Loucy (cell line): ENCODE measurements around the gene FOXC2.

Experiments
- H2AFZ ChIP-seq: fragments of 200-600 bp; sonication (generic); 2 replicates; pipeline ENCODE4 v1.6.0; 2016; ENCODE audit warnings: antibody characterized with exemption, mild to moderate bottlenecking, low read length, moderate library complexity
- H3F3A ChIP-seq: fragments of 200-600 bp; 2 replicates; pipeline ENCODE4 v1.6.0; 2016; ENCODE audit warnings: antibody characterized with exemption, low read depth, mild to moderate bottlenecking
- H3K27me3 ChIP-seq: fragments of 200-600 bp; sonication (generic); 2 replicates; pipeline ENCODE4 v1.6.1; 2014; ENCODE audit warnings: low read length, mild to moderate bottlenecking; ENCODE audit not compliant: insufficient read depth, poor library complexity, severe bottlenecking
- H3K36me3 ChIP-seq: fragments of 200-600 bp; sonication (generic); 2 replicates; pipeline ENCODE4 v1.6.1; 2016; ENCODE audit warnings: low read length; ENCODE audit not compliant: insufficient read depth
- H3K4me1 ChIP-seq: fragments of 200-600 bp; sonication (generic); 2 replicates; pipeline ENCODE4 v1.5.1; 2014; ENCODE audit warnings: low read length, mild to moderate bottlenecking; ENCODE audit not compliant: insufficient read depth, poor library complexity, severe bottlenecking
- H3K4me2 ChIP-seq: fragments of 200-600 bp; sonication (generic); 2 replicates; pipeline ENCODE4 v1.6.0; 2014; ENCODE audit warnings: antibody characterized with exemption, low read length, low read depth, mild to moderate bottlenecking; ENCODE audit not compliant: poor library complexity, severe bottlenecking
- H3K4me3 ChIP-seq: fragments of 200-600 bp; sonication (generic); 2 replicates; pipeline ENCODE4 v1.5.1; 2014; ENCODE audit warnings: low read length, mild to moderate bottlenecking, mixed read lengths; ENCODE audit not compliant: poor library complexity, severe bottlenecking
- H3K79me2 ChIP-seq: fragments of 200-600 bp; sonication (generic); 2 replicates; pipeline ENCODE4 v1.6.1; 2014; ENCODE audit warnings: low read length; ENCODE audit not compliant: insufficient read depth
- H3K9ac ChIP-seq: fragments of 200-600 bp; sonication (generic); 2 replicates; pipeline ENCODE4 v1.6.0; 2014; ENCODE audit warnings: mild to moderate bottlenecking, low read depth, low read length, moderate library complexity; ENCODE audit not compliant: poor library complexity, severe bottlenecking
- H3K9me2 ChIP-seq: fragments of 200-600 bp; sonication (generic); replicated peaks from 2 replicates; pipeline ENCODE4 v1.6.1; 2016; ENCODE audit warnings: low read depth, low read length, mixed read lengths
- H3K9me3 ChIP-seq: fragments of 200-600 bp; sonication (generic); 2 replicates; pipeline ENCODE4 v1.6.1; 2014; ENCODE audit warnings: mild to moderate bottlenecking, antibody characterized with exemption, low read length, low read depth; ENCODE audit not compliant: insufficient read depth
- H4K20me1 ChIP-seq: fragments of 200-600 bp; sonication (generic); 2 replicates; pipeline ENCODE4 v1.6.0; 2014; ENCODE audit warnings: antibody characterized with exemption, low read length, mild to moderate bottlenecking; ENCODE audit not compliant: insufficient read depth, poor library complexity, severe bottlenecking
- CTCF ChIP-seq: fragments of 200-600 bp; sonication (generic); conservative IDR thresholded peaks from 2 replicates; pipeline ENCODE4 v1.5.1; 2014; ENCODE audit warnings: mild to moderate bottlenecking, antibody characterized with exemption, low read length
- EZH2phosphoT487 ChIP-seq: fragments of 200-600 bp; IDR thresholded peaks from 2 replicates; pipeline ENCODE4 v1.6.1; 2018; ENCODE audit warnings: antibody characterized with exemption, mild to moderate bottlenecking, moderate library complexity, borderline replicate concordance

Gene FOXC2

DNA sequence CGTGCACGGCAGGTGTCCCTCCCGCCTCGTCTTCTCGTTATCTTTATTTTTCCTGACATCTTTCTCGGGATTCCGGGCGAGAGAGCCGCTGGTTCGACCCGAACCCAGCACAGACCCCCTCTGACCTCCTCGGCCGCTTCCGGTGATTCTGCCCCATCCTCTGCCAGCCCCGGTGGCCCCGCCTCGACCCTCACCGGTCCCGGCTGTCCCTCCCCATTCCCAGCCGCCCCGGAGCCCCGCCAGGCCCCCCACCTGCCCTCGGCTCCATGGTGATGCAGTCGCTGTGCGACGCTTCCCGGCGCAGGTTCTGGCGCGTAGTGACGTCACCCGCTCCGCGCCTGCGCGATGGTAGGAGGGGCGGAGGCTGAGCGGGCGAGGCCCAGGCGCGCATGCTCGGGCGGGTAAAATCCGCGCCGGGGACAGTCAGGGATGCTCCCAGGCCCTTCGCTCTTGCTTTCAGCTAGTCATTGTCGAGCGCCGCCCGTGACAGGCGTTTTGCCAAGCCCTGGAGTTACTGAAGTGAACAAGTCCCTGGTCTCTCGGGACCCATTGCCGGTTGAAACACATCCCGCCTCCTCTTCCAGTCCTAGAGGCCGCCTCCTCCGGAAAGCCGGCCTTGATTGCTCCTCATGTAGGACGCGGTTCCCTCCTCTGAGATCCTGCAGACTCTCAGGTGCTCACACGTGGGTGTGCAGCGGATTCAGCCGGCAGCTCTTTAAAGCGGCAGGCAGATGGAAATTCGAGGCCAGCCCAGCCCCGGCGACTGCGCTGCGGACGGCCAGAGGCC lies 11.5 kb upstream of the FOXC2 start, which contains the start of gene MTHFSD:
Gene MTHFSD, minus strand, starts transcription at position 319 of the 787 bp plus-strand sequence. Its CDS starts 51 bp downstream, at position 268.
- TF ChIP-seq CTCF: no peak
- no peak for TF ChIP-seq EZH2phosphoT487
- no peaks in the 10 kb centered on the region for H3K9me3 ChIP-seq

DNA sequence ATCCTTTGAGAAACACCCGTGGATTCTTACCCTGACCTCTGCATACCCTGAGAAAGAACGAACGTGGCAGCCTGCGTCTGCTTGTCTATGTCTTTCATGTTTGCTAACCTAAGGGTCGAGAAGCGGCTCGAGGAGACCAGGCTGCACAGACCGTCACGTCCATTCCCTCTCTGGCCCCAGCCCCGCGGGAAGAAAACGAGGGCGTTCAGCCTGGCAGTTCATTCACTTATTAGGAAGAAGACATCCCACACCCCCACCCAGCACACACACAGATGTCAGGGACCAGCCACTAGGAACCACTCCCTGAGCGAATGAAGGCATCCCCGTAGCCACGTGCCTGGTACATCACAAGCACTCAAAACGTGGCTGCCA lies 10.9 kb upstream of the FOXC2 start:
- H3K36me3 ChIP-seq: no peaks in the 10 kb centered on the region
- no peaks in the 10 kb centered on the region for H3K9me3 ChIP-seq
- peaks cover 4% of the 10 kb centered on the region; the same call in 1 of the 2 replicates for H3F3A ChIP-seq
- H3K4me2 ChIP-seq: peak overlapping the region; percentile 90
- H3K4me1 ChIP-seq: peaks cover 14% of the 10 kb centered on the region
- no peaks in the 10 kb centered on the region for H4K20me1 ChIP-seq
- no peaks in the 10 kb centered on the region for H3K27me3 ChIP-seq
- H3K79me2 ChIP-seq: peaks cover 13% of the 10 kb centered on the region
- TF ChIP-seq CTCF: no peak
- no peak for TF ChIP-seq EZH2phosphoT487
- peak overlapping the region; percentile 44 for H2AFZ ChIP-seq
- H3K4me3 ChIP-seq: peak overlapping the region; percentile 98
- H3K9me2 ChIP-seq: no peaks in the 10 kb centered on the region
- H3K9ac ChIP-seq: peak overlapping the region; percentile 97

More for the DNA sequence above, 11.5 kb upstream of the FOXC2 start, which contains the start of gene MTHFSD:
- no peaks in the 10 kb centered on the region for H3K27me3 ChIP-seq
- H3F3A ChIP-seq: peaks cover 4% of the 10 kb centered on the region; the same call in 1 of the 2 replicates
- H3K79me2 ChIP-seq: peaks cover 13% of the 10 kb centered on the region
- H3K4me2 ChIP-seq: peak within 1 kb of the TSS; percentile 90
- H3K4me1 ChIP-seq: peaks cover 14% of the 10 kb centered on the region
- no peaks in the 10 kb centered on the region for H4K20me1 ChIP-seq
- peak within 1 kb of the TSS; percentile 98 for H3K4me3 ChIP-seq
- no peaks in the 10 kb centered on the region for H3K9me2 ChIP-seq
- H3K9ac ChIP-seq: peak within 1 kb of the TSS; percentile 97
- peak within 1 kb of the TSS; percentile 44 for H2AFZ ChIP-seq
- H3K36me3 ChIP-seq: no peaks in the 10 kb centered on the region

- H3K27me3 ChIP-seq: no peaks in the 10 kb centered on the region
- H3K9me3 ChIP-seq: no peaks in the 10 kb centered on the region
- H3F3A ChIP-seq: peaks cover 4% of the 10 kb centered on the region; the same call in 1 of the 2 replicates
- no peak overlapping the region for H3K9ac ChIP-seq
- peaks cover 13% of the 10 kb centered on the region for H3K79me2 ChIP-seq
- no peak overlapping the region for H3K4me2 ChIP-seq
- no peak for TF ChIP-seq EZH2phosphoT487
- no peak for TF ChIP-seq CTCF
- H3K36me3 ChIP-seq: no peaks in the 10 kb centered on the region
- no peak overlapping the region for H3K4me3 ChIP-seq
- H2AFZ ChIP-seq: no peak overlapping the region
- H3K4me1 ChIP-seq: peaks cover 14% of the 10 kb centered on the region
- no peaks in the 10 kb centered on the region for H3K9me2 ChIP-seq
- H4K20me1 ChIP-seq: no peaks in the 10 kb centered on the region
Observed at GRCh38 chr16:86556576-86556975, 10.1 kb upstream of the FOXC2 start.
